IPS-18c (cell line): ENCODE data around the gene KCNG1.
"Not testable (repeated sequence)": the region's sequence is repeated elsewhere in the genome, so short reads cannot be mapped to it uniquely, and the experiment has no call there.

ENCODE experiments used
- H3K4me3 ChIP-seq: 2 replicates; pipeline ENCODE4 v1.7.0; 2013; ENCODE audit warnings: low read depth, mild to moderate bottlenecking, low read length, moderate library complexity; ENCODE audit not compliant: insufficient read depth
- H3K9me3 ChIP-seq: one replicate; pipeline ENCODE4 v1.6.1; 2013; ENCODE audit warnings: mild to moderate bottlenecking, low read length, moderate library complexity; ENCODE audit not compliant: control insufficient read depth, insufficient read depth

Gene KCNG1

DNA sequence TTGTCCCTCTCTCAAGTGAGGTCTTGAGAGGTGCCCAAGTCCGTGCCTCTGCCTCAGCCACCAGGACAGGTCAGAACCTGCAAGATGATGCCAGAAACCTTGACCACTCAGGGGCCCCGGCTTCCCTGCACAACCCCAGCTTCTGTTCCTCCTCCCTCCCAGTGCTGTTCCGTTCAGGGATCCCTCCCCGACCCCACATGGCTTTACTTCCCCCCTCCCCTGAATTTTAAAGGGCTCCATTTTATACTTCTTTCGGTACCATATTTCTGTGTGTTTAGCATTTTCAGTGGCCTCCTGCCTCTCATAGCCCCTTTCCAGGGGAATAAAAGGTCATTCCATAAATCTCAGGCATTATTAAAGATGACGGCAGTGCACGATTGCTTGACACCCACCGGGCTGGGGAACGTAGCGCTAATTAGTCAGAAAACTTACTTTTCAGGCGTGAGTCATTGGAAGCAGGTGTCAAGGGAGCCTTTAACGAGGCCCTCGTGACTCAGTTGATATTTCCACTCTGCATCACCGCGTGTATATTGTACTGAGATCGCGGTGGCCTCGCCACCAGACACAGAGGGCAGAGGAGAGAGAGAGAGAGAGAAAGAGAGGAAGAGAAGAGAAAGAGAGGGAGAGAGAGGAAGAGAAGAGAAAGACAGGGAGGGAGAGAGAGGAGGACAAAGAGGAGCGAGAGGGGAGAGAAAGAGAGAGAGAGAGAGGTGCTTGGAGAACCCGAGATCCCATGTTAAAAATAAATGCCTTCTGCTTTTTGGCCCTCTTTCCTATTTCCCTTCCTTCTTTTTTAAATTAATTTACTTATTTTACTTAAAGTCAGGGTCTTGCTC, 21.3 kb downstream of the KCNG1 start:
- Histone ChIP-seq H3K9me3 (peaks cover 2% of the 10 kb centered on the region), H3K4me3 (no peak overlapping the region)

DNA sequence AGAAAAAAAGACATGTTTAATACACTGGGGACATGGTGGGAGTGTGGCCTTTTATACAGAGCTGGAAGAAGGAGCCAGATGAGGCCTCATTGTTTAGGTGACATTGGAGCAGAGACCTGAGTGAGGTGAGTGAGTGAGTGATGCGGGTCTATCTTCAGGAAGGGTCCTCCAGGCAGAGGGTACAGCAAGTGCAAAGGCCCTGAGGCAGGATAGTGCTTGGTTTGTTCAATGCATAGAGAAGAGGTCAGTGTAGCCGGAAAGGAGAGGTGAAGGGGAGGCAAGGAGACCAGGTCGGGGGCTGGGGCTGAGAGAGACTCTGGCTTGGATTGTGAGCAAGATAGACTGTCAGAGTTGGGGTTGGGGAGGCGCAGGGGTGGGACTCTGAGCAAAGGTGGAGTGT, 23.6 kb downstream of the KCNG1 start:
- Histone ChIP-seq H3K9me3 (peaks cover 2% of the 10 kb centered on the region), H3K4me3 (no peak overlapping the region)

DNA sequence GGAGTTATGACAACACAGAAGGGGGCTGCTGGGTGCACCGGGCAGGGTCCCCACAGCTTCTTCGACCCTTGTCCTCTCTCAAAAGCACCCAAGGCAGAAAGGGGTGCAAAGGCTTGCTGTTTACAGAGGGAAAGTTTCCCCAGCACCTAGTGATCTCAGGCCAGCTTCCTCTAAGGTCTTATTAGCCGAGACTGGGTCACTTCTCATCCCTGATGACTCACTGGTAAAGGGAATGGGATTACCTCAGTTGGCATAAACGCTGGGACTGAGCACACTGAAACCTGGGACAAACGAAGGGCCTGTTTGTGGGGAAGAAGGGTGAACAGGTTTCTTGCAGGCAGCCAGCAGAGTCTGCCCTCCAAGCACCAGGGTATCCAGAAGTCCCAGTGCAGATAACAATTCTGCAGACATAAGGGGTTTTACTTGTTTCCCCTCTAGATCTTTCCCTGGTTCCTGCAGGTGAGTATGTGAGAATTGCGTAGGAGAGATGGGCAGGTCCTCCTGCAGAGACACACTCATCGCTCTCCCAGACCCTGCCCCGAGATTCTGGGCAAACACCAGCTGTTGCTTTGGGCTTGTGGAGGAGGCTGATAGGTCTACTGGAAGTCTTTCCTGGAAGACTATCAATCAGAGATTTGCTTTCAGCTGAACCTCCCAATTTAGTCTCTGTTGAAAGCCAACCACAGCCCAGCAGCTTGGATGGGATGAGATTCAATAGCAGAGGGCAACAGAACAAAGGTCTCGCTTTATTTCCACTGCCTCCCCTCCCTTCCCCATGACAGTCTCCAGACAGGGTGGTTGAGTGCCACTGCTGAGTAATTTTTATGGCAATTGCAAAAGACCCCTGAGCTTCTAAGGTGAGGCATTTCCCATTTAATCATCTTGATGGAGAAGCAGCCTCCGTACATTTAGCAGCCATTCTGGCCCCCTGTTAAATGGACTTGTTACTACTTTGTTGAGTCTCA, 25.7 kb downstream of the KCNG1 start:
- Histone ChIP-seq H3K9me3 (peaks cover 2% of the 10 kb centered on the region), H3K4me3 (no peak overlapping the region)

DNA sequence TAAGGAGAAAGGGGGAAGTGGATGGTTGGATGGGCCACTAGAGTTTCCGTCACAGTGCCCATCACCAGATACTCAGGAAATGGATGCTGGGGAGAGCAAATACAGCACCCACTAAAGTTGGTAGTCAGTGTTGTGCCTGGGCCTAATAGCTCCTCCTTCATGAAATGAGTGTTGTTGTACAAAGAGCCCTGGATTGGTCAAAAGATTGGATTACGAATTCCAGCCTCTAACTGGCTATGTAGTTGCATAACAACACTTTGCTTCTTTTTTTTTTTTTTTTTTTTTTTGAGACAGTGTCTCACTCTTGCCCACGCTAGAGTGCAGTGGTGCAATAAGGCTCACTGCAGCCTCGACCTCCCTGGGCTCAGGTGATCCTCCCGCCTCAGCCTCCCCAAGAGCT, 27.4 kb downstream of the KCNG1 start:
- Histone ChIP-seq H3K9me3 (no peaks in the 10 kb centered on the region), H3K4me3 (no peak overlapping the region)

DNA sequence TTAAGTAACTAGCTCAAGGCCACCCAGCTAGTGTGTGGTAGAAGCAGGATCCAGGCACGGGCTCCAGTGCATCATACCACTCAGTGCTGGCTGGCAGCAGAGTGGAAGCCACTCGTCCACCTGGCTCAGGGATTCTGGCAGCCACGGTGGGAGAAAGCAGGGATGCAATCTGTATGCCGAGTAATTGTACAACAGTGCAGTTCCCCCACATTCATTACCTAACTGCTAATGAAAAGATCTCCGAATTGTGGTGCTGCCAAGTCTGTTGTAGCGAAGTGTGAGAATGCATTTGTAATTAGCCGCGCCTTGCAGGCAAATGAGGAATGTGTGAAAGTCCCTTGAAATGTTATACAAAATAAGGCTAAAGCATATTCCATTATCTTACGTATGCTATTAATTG, 29.0 kb downstream of the KCNG1 start:
- no peaks in the 10 kb centered on the region for H3K9me3 ChIP-seq
- no peak overlapping the region for H3K4me3 ChIP-seq

DNA sequence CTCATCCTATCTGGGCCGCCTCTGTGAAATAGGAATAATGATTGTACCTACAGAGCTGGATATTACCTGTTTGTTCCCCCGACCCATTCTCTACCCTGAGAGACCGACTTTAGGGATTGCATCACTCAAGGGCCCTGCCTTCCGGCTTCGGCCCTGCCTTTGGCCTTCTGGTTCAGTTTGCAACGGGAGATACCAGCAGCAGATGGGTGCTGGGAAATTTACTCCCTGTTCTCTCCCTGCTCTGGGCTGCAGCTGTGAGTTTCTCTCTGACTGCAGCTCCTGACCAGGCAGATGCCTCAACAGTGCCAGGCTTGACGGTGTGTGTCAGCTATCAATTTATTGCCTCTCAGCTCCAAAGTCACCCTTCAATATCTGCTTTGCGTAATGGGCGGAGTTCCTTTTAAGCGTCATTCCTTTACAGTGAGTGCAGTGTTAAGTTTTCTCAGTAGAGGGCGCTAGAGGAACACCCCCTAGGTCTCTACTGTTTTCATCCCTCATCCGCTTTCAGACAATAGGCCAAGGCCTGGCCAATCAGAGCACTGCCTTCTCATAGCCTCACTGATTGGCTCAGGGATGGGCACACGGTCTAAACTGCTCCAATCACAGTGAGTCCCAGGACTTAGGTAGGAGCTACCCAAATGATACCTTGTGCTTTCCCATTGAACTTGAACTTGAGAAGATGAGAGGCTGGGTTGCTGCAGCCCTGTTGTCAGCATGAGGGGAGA, 30.0 kb downstream of the KCNG1 start:
- peak overlapping the region; percentile 22 for H3K4me3 ChIP-seq
- H3K9me3 ChIP-seq, result no peaks in the 10 kb centered on the region

DNA sequence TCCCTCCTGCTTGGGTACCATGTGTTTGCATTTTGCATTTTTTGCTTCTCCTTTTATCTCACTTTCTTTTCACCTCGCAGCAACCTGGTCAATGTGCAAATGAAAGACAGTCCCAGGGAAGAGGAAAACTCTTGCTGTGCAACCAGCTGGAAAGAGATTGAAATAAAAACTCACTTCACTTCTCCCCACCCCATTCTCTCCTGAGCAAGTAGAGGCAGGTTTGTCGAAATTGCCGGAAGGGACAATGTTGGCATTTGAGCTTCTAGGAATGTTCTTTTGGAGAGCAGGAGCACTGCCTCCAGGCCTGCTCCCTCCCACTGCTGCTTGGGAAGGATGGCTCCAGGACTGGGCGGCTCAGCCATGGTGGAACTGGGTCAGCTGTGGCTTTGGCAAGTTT, 30.6 kb downstream of the KCNG1 start:
- peak overlapping the region; percentile 22 for H3K4me3 ChIP-seq

DNA sequence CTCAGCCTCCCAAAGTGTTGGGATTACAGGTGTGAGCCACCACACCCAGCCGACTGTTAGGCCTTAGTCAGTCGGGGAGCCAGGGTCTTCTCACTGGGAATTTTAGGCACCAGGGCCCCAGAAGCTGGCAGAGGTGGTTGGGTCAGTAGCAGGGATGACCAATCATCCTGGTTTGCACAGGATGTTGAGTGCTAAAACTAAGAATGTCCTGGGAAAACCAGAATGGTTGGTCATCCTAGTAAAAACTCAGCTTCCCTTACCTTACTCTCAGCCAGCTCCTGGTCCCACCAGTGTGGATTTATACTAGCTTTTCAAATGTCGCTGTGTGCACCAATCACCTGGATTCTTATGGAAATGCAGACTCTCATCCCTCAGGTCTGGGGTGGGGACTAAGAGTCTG, 31.8 kb downstream of the KCNG1 start:
- Histone ChIP-seq H3K4me3 (no peak overlapping the region; the same call in 1 of the 2 replicates), H3K9me3 (no peaks in the 10 kb centered on the region)

More for the DNA sequence above, 30.6 kb downstream of the KCNG1 start:
- no peaks in the 10 kb centered on the region for H3K9me3 ChIP-seq

DNA sequence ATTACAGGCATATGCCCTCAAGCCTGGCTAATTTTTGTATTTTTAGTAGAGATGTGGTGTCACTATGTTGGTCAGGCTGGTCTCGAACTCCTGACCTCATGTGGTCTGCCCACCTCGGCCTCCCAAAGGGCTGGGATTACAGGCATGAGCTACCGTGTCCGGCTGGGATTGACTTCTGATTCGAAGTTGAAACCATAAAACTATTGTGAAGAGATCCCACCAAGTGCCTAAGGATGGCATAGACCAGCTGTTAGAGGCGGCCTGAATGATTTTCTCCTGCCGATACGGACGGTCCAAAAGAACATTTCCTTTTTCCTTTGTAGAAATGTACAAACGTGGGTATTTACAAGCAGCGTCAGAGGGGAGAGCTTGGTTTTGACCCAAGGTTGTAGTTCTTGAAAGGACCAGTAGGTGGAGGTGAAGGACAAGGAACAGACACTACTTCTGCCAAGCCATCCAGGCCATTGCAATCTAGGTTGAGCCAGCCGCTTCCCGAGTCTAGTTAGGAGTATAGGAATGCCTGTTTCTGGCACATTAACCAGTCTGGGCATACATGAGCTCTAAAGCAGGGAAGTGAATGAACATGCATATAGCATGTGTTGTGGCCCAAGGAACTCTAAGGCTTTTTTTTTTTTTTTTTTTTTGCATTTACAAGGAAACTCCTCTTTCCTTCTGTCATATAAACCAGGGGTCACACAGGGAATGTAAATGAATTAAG, 35.3 kb downstream of the KCNG1 start:
- H3K4me3 ChIP-seq, result no peak overlapping the region

DNA sequence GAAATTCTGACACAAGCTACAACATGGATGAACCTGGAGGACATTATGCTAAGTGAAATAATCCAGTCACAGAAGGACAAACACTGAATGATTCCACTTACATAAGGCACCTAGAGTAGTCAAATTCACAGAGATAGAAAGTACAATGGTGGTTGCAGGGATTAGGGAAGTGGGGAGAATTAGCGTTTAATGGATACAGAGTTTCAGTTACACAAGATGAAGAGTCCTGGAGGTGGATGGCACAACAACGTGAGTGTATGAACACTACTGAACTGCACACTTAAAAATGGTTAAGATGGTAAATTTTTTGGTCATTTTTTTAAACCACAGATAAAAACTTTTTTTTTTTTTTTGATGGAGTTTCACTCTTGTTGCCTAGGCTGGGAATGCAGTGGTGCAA, 39.6 kb downstream of the KCNG1 start:
- Histone ChIP-seq H3K4me3 (no peak overlapping the region), H3K9me3 (no peaks in the 10 kb centered on the region)

More for the DNA sequence above, 35.3 kb downstream of the KCNG1 start:
- no peaks in the 10 kb centered on the region for H3K9me3 ChIP-seq

DNA sequence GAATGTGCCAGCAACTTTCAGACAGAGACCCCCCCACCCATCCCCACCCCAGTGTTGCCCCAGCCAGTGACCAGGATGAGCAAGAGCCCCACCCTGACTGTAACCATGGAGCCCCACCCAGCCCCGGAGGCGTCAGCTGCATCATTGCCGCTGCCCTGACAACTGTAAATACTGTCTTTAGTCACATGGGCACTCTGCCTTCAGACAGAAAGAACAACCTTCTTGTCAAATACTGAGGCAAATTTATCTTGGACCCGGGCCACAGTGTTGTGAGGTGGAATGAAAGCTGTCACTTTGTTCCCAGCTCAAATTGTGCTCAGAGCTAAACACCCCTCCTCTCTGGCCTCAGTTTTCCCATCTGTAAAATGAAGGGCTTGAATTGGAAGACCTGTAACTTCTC, 40.5 kb downstream of the KCNG1 start:
- Histone ChIP-seq H3K4me3 (no peak overlapping the region), H3K9me3 (no peaks in the 10 kb centered on the region)

DNA sequence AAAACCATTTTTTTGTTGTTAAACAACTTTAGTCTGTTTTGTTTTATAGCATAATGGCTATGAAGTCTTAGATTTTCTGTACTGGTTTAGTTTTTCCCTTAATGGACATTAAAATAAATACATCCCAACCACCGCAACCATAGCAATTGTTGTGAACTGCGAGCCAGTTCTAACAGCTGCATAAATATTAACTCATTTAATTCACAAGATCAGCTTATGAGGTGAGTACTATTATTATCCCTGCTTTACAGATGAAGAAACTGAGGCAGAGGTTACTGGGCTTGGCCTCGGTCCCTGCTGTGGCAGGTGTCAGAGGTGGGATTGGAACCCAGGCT, 41.2 kb downstream of the KCNG1 start:
- no peak overlapping the region for H3K4me3 ChIP-seq
- no peaks in the 10 kb centered on the region for H3K9me3 ChIP-seq

DNA sequence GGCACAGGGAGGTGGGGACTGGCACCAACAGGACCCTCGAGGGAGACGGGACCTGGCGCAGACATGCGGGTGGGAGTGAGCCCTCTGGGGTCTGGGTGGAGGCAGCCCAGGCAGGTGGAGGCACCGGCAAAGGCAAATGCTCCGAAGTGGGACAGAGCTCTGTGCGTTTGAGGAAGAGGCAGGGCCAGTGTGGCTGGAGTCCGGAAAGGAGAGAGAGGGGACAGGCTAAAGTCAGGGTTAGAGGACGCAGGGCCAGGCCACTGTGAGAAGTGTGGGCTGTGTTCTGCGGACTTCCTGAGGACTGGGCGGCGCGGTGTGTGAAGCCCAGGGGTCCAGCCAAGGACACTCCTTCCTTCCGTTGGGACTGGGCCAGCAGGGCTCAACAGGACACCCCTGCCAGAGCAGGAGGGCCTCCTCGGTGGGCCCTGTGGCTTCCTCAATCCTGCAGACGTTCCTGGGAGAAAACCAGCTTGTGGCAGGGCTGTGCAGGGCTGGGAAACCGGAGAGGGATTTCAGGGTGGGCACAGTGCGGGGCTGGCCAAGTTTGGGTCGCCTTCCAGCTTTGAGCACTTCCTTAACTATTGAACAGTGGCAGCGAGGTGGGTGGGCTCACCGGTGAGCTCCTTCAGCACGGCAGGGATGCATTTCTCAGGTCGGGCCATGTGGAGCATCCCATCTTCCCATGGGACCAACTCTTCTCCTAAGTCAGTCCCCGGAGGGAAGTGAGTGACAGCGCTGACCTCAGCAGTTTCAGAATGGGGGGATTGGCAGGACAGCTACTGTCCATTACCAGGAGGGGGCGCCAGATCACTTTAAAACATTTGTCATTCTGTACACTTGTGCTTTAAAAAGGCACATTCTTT, 41.8 kb downstream of the KCNG1 start:
- Histone ChIP-seq H3K4me3 (no peak overlapping the region), H3K9me3 (no peaks in the 10 kb centered on the region)

DNA sequence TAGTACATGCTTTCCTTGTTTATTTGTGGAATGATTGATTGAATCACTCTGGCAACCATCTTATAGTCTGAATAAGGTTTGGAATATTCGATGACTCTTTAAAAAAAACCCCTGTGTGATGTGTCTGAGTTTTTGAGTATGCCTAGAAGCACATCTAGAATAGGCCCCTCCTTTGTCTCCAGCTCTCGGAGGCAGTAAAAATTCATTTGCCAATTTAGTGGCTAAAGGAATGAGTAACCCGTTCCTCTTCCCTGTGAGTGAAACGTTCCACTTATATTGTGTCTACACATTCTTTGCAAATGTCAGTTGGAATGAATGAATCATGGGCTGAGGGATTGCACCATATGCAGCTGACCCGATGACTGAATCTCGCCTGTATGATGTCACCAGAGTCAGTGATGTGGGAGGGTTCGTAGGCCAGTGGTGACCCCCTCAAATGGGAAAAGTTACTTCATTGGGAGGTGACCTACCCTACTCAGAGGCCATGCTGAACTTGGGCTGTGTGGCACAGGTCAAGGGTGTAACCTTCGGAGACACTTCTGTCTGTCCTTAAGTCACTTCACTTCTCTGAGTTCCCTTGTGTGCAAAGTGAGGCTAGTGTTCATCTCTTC, 42.7 kb downstream of the KCNG1 start:
- Histone ChIP-seq H3K9me3 (no peaks in the 10 kb centered on the region), H3K4me3 (no peak overlapping the region)

DNA sequence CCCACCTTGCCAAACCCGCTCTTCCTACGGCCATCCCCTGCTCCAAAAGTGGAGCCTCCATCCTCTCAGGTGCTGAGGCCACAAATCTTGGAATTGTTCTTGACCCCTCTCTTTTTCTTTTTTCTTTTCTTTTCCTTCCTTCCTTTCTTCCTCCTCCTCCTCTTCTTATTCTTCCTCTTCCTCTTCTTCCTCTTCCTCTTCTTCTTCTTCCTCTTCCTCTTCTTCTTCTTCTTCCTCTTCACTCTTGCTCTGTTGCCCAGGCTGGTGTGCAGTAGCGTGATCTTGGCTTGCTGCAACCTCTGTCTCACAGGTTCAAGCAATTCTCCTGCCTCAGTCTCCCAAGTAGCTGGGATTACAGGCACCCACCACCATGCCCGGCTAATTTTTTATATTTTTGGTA, 44.4 kb downstream of the KCNG1 start:
- not testable (repeated sequence) for H3K9me3 ChIP-seq, H3K4me3 ChIP-seq
